Measurements from ENCODE around the gene PHEX. TPM values are rescaled to one million over a fixed set of nuclear protein-coding genes. Genes with fewer than 3 reads are reported as not detected.
"Not testable (repeated sequence)": the region's sequence is repeated elsewhere in the genome, so short reads cannot be mapped to it uniquely, and the experiment has no call there.

Gene PHEX
- polyA plus RNA-seq, 1 donor (not counting 4 experiments of a cell fraction or from before 2014, with no cell fraction given): 0.80 TPM

GRCh38 chrX:22278375-22278774, 246.2 kb downstream of the PHEX start:
- no peaks in the 10 kb centered on the region for H3K27me3 ChIP-seq (ENCODE audit: control insufficient read depth, extremely low read depth, insufficient read depth, low read length)
- dilution Hi-C loops (cut with MboI; ENCODE audit: extremely low pct_ligation_motif_present, low sequenced_read_pairs): no loop called here
- H4K20me1 ChIP-seq (ENCODE audit: control insufficient read depth, extremely low read depth, insufficient read depth, low read length): no peaks in the 10 kb centered on the region
- DNase-seq (ENCODE audit: low read depth, low spot score) (no peak), FAIRE-seq (peak; percentile 9)
- no peaks in the 10 kb centered on the region for H3K79me2 ChIP-seq (ENCODE audit: control insufficient read depth, insufficient read depth, low read length)
- TF ChIP-seq EZH2 (IDR thresholded peaks at IDR 0.05; ENCODE audit: low read length): no peak
- TF ChIP-seq CTCF (optimal IDR thresholded peaks at IDR 0.05 in 1 of 3, IDR thresholded peaks at IDR 0.05 in 1 of 3, conservative IDR thresholded peaks at IDR 0.05 in 1 of 3; ENCODE audit: extremely low read depth in 1 of 3, insufficient read depth in 2 of 3, low read length in 3 of 3): peak; percentile 43 to 65 (median 48)
- no peak overlapping the region for H3K4me2 ChIP-seq (ENCODE audit: control insufficient read depth, extremely low read depth, insufficient read depth, low read depth, low read length)
- no peaks in the 10 kb centered on the region for H3K9me1 ChIP-seq (ENCODE audit: control insufficient read depth, extremely low read depth, insufficient read depth, low read length)
- H3K4me1 ChIP-seq (ENCODE audit: control insufficient read depth, extremely low read depth, insufficient read depth, low read length): no peaks in the 10 kb centered on the region
- no peak overlapping the region for H2AFZ ChIP-seq (ENCODE audit: control insufficient read depth, low read length)
- no peak overlapping the region for H3K27ac ChIP-seq (ENCODE audit: control insufficient read depth, insufficient read depth, low read length)
- H3K9me3 ChIP-seq (ENCODE audit: control insufficient read depth, low read depth, low read length): no peaks in the 10 kb centered on the region
- no peak overlapping the region for H3K9ac ChIP-seq (ENCODE audit: control insufficient read depth, extremely low read depth, insufficient read depth, low read length)
- H3K36me3 ChIP-seq (ENCODE audit: control insufficient read depth in 2 of 2, extremely low read depth in 1 of 2, insufficient read depth in 2 of 2, low read length in 2 of 2): no peaks in the 10 kb centered on the region
- no peak overlapping the region for H3K4me3 ChIP-seq (ENCODE audit: control insufficient read depth in 2 of 3, extremely low read depth in 1 of 3, insufficient read depth in 2 of 3, low read depth in 1 of 3, low read length in 3 of 3)

GRCh38 chrX:22289209-22289608, 257.1 kb downstream of the PHEX start:
- H3K27me3 ChIP-seq (ENCODE audit: control insufficient read depth, extremely low read depth, insufficient read depth, low read length); H4K20me1 ChIP-seq (ENCODE audit: control insufficient read depth, extremely low read depth, insufficient read depth, low read length); H3K9ac ChIP-seq (ENCODE audit: control insufficient read depth, extremely low read depth, insufficient read depth, low read length); H3K79me2 ChIP-seq (ENCODE audit: control insufficient read depth, insufficient read depth, low read length); H3K4me3 ChIP-seq (ENCODE audit: control insufficient read depth in 2 of 3, extremely low read depth in 1 of 3, insufficient read depth in 2 of 3, low read depth in 1 of 3, low read length in 3 of 3); FAIRE-seq; H3K27ac ChIP-seq (ENCODE audit: control insufficient read depth, insufficient read depth, low read length); H2AFZ ChIP-seq (ENCODE audit: control insufficient read depth, low read length); H3K9me3 ChIP-seq (ENCODE audit: control insufficient read depth, low read depth, low read length); dilution Hi-C loops (cut with MboI; ENCODE audit: extremely low pct_ligation_motif_present, low sequenced_read_pairs); DNase-seq (ENCODE audit: low read depth, low spot score); H3K36me3 ChIP-seq (ENCODE audit: control insufficient read depth in 2 of 2, extremely low read depth in 1 of 2, insufficient read depth in 2 of 2, low read length in 2 of 2); H3K4me2 ChIP-seq (ENCODE audit: control insufficient read depth, extremely low read depth, insufficient read depth, low read depth, low read length); H3K4me1 ChIP-seq (ENCODE audit: control insufficient read depth, extremely low read depth, insufficient read depth, low read length); H3K9me1 ChIP-seq (ENCODE audit: control insufficient read depth, extremely low read depth, insufficient read depth, low read length): not testable (repeated sequence)

- dilution Hi-C loops (cut with MboI; ENCODE audit: extremely low pct_ligation_motif_present, low sequenced_read_pairs): no loop called here
- no peak for FAIRE-seq
These were observed 264.7 kb downstream of the PHEX start for GRCh38 chrX:22296871-22297270.

More at GRCh38 chrX:22296871-22297270, 264.7 kb downstream of the PHEX start:
- H2AFZ ChIP-seq (ENCODE audit: control insufficient read depth, low read length): no peak overlapping the region
- TF ChIP-seq CTCF (optimal IDR thresholded peaks at IDR 0.05 in 1 of 3, IDR thresholded peaks at IDR 0.05 in 1 of 3, conservative IDR thresholded peaks at IDR 0.05 in 1 of 3; ENCODE audit: extremely low read depth in 1 of 3, insufficient read depth in 2 of 3, low read length in 3 of 3) (no peak), EZH2 (IDR thresholded peaks at IDR 0.05; ENCODE audit: low read length) (no peak)
- no peak overlapping the region for H3K27ac ChIP-seq (ENCODE audit: control insufficient read depth, insufficient read depth, low read length)
- no peak overlapping the region for H3K4me3 ChIP-seq (ENCODE audit: control insufficient read depth in 2 of 3, extremely low read depth in 1 of 3, insufficient read depth in 2 of 3, low read depth in 1 of 3, low read length in 3 of 3)
- no peaks in the 10 kb centered on the region for H3K36me3 ChIP-seq (ENCODE audit: control insufficient read depth in 2 of 2, extremely low read depth in 1 of 2, insufficient read depth in 2 of 2, low read length in 2 of 2)
- H3K9ac ChIP-seq (ENCODE audit: control insufficient read depth, extremely low read depth, insufficient read depth, low read length): no peak overlapping the region
- H3K9me3 ChIP-seq (ENCODE audit: control insufficient read depth, low read depth, low read length): no peaks in the 10 kb centered on the region
- no peaks in the 10 kb centered on the region for H4K20me1 ChIP-seq (ENCODE audit: control insufficient read depth, extremely low read depth, insufficient read depth, low read length)
- H3K79me2 ChIP-seq (ENCODE audit: control insufficient read depth, insufficient read depth, low read length): no peaks in the 10 kb centered on the region
- peaks cover 6% of the 10 kb centered on the region for H3K4me1 ChIP-seq (ENCODE audit: control insufficient read depth, extremely low read depth, insufficient read depth, low read length)
- no peak for DNase-seq (ENCODE audit: low read depth, low spot score)
- no peaks in the 10 kb centered on the region for H3K27me3 ChIP-seq (ENCODE audit: control insufficient read depth, extremely low read depth, insufficient read depth, low read length)
- H3K4me2 ChIP-seq (ENCODE audit: control insufficient read depth, extremely low read depth, insufficient read depth, low read depth, low read length): no peak overlapping the region
- no peaks in the 10 kb centered on the region for H3K9me1 ChIP-seq (ENCODE audit: control insufficient read depth, extremely low read depth, insufficient read depth, low read length)
